Progenitor cell of endocrine pancreas (in vitro differentiated cells): ENCODE measurements around the gene AGRP. TPM values are rescaled to one million over a fixed set of nuclear protein-coding genes. Genes with fewer than 3 reads are reported as not detected.

Experiments
- DNase-seq: peaks from one replicate; pipeline ENCODE4 v3.0.0; 2021; ENCODE audit warnings: low spot score; ENCODE audit not compliant: unreplicated experiment
- H3K27ac Mint-ChIP-seq: 2 replicates; pipeline ENCODE4 v1.8.0; 2021; ENCODE audit warnings: mild to moderate bottlenecking, moderate library complexity, mixed read lengths
- H3K27me3 Mint-ChIP-seq: 2 replicates; pipeline ENCODE4 v1.8.0; 2021; ENCODE audit warnings: mixed read lengths
- H3K36me3 Mint-ChIP-seq: 2 replicates; pipeline ENCODE4 v1.8.0; 2022; ENCODE audit warnings: mixed read lengths; ENCODE audit not compliant: insufficient read depth
- H3K4me1 Mint-ChIP-seq: 2 replicates; pipeline ENCODE4 v1.8.0; 2021; ENCODE audit warnings: low read depth, mixed read lengths
- H3K4me3 Mint-ChIP-seq: 2 replicates; pipeline ENCODE4 v1.8.0; 2021; ENCODE audit warnings: low read depth, mild to moderate bottlenecking, moderate library complexity, mixed read lengths
- H3K9me3 Mint-ChIP-seq: 2 replicates; pipeline ENCODE4 v1.8.0; 2021; ENCODE audit warnings: low read depth, mixed read lengths
- total RNA-seq: library from RNA; stranded (reverse); gene quantifications from 2 replicates; pipeline ENCODE4 v1.2.1, GENCODE V29; 2021
- TF ChIP-seq, protein P1 (sequence below): fragments of 200-600 bp; sonication (generic); IDR thresholded peaks from one replicate; pipeline ENCODE4 v1.5.0; 2021; ENCODE audit warnings: antibody characterized with exemption, mild to moderate bottlenecking; ENCODE audit not compliant: unreplicated experiment

The AGRP gene
- total RNA-seq, 1 donor from 2014 or later: not detected

- TF ChIP-seq, protein P1, sequence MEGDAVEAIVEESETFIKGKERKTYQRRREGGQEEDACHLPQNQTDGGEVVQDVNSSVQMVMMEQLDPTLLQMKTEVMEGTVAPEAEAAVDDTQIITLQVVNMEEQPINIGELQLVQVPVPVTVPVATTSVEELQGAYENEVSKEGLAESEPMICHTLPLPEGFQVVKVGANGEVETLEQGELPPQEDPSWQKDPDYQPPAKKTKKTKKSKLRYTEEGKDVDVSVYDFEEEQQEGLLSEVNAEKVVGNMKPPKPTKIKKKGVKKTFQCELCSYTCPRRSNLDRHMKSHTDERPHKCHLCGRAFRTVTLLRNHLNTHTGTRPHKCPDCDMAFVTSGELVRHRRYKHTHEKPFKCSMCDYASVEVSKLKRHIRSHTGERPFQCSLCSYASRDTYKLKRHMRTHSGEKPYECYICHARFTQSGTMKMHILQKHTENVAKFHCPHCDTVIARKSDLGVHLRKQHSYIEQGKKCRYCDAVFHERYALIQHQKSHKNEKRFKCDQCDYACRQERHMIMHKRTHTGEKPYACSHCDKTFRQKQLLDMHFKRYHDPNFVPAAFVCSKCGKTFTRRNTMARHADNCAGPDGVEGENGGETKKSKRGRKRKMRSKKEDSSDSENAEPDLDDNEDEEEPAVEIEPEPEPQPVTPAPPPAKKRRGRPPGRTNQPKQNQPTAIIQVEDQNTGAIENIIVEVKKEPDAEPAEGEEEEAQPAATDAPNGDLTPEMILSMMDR: peak; percentile 34
- Mint-ChIP-seq H3K9me3 (no peaks in the 10 kb centered on the region), H3K27ac (no peak overlapping the region), H3K27me3 (no peaks in the 10 kb centered on the region), H3K36me3 (peaks cover 2% of the 10 kb centered on the region), H3K4me1 (no peaks in the 10 kb centered on the region), H3K4me3 (no peak overlapping the region)
- DNase-seq: no peak
These were observed 26.8 kb downstream of the AGRP start for GRCh38 chr16:67456391-67457081.

GRCh38 chr16:67454852-67455251 is 28.5 kb downstream of the AGRP start:
- DNase-seq: no peak
- Mint-ChIP-seq H3K27ac (no peak overlapping the region), H3K27me3 (no peaks in the 10 kb centered on the region), H3K36me3 (peaks cover 2% of the 10 kb centered on the region), H3K4me1 (no peaks in the 10 kb centered on the region), H3K4me3 (no peak overlapping the region), H3K9me3 (no peaks in the 10 kb centered on the region)
- TF ChIP-seq, protein P1: no peak

DNA sequence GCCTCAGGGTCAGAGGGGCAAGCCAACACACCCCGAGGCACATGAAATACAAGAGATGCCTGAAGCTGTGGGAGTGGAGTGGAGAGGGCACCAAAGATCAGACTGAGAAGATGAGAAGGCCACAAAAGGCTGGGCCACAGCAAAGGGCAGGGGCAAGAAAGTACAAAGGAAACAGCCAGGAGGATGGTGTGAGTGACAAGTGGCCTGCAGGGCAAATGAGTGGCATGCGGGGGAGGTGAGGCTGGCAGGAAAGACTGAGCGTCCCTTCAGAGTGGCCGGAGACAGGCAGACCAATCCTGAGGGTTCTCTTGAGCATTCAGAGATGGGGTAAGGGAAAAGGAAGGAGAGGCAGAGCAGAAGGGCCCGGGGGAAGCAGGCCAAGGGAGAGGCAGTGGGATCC is 29.2 kb downstream of the AGRP start:
- DNase-seq: no peak
- no peaks in the 10 kb centered on the region for H3K4me1 Mint-ChIP-seq
- no peak overlapping the region for H3K27ac Mint-ChIP-seq
- H3K27me3 Mint-ChIP-seq: no peaks in the 10 kb centered on the region
- H3K4me3 Mint-ChIP-seq: no peak overlapping the region
- H3K36me3 Mint-ChIP-seq: peaks cover 3% of the 10 kb centered on the region
- TF ChIP-seq, protein P1: no peak
- H3K9me3 Mint-ChIP-seq: no peaks in the 10 kb centered on the region

DNA sequence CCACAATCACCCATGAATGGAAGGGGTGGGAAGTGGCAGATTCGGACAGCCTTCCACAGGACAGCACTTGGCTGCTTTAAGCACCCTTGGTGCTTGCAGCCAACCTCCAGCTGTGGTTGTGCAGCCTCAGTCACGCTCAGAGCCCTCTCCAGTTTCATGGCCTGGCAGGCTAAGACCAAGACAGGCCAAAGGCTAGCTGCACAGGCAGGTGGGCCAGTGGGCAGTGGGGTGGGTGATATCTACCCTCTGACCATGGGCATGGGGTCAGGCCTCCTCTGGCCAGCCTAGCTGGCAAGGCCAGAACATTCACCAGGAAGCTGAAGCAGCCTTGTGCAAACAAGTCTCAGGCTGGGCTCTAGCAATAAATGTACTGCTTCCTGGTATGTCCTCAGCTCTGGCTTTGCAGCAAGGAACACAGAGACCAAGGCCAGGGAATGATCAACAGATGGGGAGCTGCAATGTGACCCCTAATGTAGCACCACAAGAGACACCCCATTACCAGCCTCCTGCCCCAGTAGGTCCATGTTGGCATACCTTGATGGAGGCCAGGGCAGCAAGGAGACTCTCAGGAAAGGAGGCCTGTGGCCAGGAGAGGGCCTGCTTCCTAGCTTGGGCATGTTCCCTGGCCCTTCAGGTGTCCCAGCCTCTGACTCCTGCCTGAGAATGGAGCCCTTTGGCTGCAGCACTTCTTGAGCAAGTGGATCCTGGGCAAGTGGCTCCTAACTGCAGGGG is 31.5 kb downstream of the AGRP start:
- Mint-ChIP-seq H3K9me3 (no peaks in the 10 kb centered on the region), H3K27me3 (no peaks in the 10 kb centered on the region), H3K4me3 (no peak overlapping the region), H3K36me3 (peaks cover 4% of the 10 kb centered on the region), H3K4me1 (no peaks in the 10 kb centered on the region), H3K27ac (no peak overlapping the region)
- TF ChIP-seq, protein P1: no peak
- DNase-seq: no peak

DNA sequence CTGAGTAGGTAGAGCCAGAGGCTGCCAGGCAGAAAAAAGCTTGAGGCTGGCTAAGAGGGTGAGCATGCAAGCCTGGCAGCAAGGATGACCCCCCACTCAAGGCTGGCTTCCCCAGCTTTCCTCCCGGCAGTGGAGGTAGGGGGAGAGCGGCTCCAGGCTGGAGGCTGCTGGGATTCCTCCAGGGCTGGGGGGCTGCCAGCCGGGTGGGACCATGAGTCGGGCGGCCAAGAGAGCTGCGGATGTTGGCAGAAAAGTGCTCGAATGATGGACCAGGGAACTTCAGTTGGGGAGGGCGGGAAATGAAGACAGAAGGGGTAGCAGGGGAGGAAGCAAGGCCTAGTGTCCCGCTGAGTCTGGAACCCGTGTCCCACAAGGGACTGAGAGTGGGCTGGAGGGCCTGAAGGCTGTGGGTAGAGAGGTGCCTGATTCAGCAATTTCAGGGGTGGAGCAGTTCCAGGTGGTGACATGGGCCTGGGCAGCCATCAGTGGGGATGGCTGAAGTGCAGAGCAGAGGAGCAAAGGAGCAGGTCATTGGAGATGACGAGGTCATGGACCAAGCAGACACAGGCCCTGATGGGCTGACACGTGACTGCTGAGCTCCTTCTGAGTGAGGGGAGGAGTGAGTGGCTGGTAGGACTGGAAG is 32.2 kb downstream of the AGRP start:
- DNase-seq: no peak
- Mint-ChIP-seq H3K27me3 (no peaks in the 10 kb centered on the region), H3K27ac (no peak overlapping the region), H3K4me3 (no peak overlapping the region), H3K36me3 (peaks cover 4% of the 10 kb centered on the region), H3K9me3 (no peaks in the 10 kb centered on the region), H3K4me1 (no peaks in the 10 kb centered on the region)
- TF ChIP-seq, protein P1: no peak
